Measurements from ENCODE around the gene ADIRF. TPM values are rescaled to one million over a fixed set of nuclear protein-coding genes. Genes with fewer than 3 reads are reported as not detected.

ADIRF gene
- total and polyA plus RNA-seq, 9 of the 15 experiments (the other 6 are each of a cell fraction or from before 2014, with no cell fraction given): 0.08 TPM; not detected in 8

DNA sequence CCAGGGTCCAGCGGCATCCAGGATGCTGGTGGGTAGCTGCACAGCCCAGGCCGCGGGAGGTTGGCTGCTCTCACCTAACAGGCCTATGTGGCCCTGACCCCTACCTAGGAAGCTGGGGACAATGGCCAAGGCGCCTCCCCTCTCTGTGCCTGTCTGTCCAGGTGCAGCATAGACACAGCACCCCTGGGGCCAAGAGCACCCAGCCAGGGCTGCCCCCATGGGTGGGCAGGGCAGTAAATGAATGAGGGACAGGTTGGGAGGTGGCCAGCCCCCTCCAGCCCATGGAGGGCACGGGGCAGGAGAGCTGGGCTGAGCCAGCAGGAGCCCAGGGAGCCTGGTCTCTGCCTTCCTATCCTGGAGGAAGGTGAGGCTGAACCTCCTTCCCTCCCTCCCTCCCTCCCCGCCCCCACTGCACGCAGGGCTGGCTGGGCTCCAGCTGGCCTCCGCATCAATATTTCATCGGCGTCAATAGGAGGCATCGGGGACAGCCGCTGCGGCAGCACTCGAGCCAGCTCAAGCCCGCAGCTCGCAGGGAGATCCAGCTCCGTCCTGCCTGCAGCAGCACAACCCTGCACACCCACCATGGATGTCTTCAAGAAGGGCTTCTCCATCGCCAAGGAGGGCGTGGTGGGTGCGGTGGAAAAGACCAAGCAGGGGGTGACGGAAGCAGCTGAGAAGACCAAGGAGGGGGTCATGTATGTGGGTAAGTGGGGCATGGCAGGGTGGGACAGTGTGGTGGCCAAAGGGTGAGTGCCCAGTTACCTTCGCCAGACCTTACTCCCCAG lies 10.0 kb upstream of the ADIRF start, which contains the start of gene SNCG:
TSS of gene SNCG (plus strand) at position 484 of the 785 bp plus-strand sequence. CDS start at position 583, 99 bp downstream.
- Histone ChIP-seq H3K36me3 (ENCODE audit: control insufficient read depth, insufficient read depth, low read length) (peaks cover 4% of the 10 kb centered on the region; the same call in 2 of the 3 replicates), H3K4me3 (peak within 1 kb of the TSS; percentile 49), H3K79me2 (ENCODE audit: control insufficient read depth, insufficient read depth, low read length) (peaks cover 17% of the 10 kb centered on the region; the same call in 2 of the 3 replicates), H3K4me1 (replicated peaks in 1 of 2; ENCODE audit: control insufficient read depth in 2 of 2, insufficient read depth in 2 of 2, low read length in 2 of 2) (peaks cover 68 to 89% of the 10 kb centered on the region in 2 experiments), H2AFZ (ENCODE audit: low read depth, low read length) (peak within 1 kb of the TSS; percentile 83), H4K20me1 (replicated peaks; ENCODE audit: control insufficient read depth, insufficient read depth, low read length) (no peaks in the 10 kb centered on the region), H3K9ac (ENCODE audit: insufficient read depth in 1 of 2, low read depth in 2 of 2, low read length in 2 of 2) (peak within 1 kb of the TSS; percentile 79 to 90), H3K4me2 (ENCODE audit: insufficient read depth, low read length) (peak within 1 kb of the TSS; percentile 83), H3K9me3 (replicated peaks; ENCODE audit: control insufficient read depth, insufficient read depth, low read depth, low read length) (0 out of 2 replicates have a peak, but pooled peaks cover 3% of the 10 kb centered on the region), H3K27me3 (ENCODE audit: control insufficient read depth in 2 of 2, insufficient read depth in 2 of 2, low read length in 2 of 2) (no peaks in the 10 kb centered on the region), H3K9me1 (ENCODE audit: control insufficient read depth, insufficient read depth, low read length) (no peaks in the 10 kb centered on the region), H3K27ac (ENCODE audit: extremely low read depth, low read depth, low read length) (peak within 1 kb of the TSS; percentile 91)
- WGBS (ENCODE audit: insufficient coverage, low coverage, missing lambda C conversion rate): 9% methylated on average over 8 of the region's 22 CpGs
- intact Hi-C loops (cut with micrococcal nuclease): no loop called here
- ChIA-PET POLR2A (no interaction called here), CTCF (ENCODE audit: low intra/inter-chr PET ratio) (interaction anchor here (4.5 kb wide), 1 partner anchor 19 kb away, joined by 28 read pairs; no protein-coding TSS in a partner anchor)
- peak; percentile 44 for FAIRE-seq
- no TSS peak for BruUV-seq (replicated peaks)
- peak; percentile 54 to 83 (median 57) for DNase-seq (ENCODE audit: extremely low read depth in 1 of 4, low spot score in 3 of 4)
- in situ Hi-C loops (cut with MboI): no loop called here
- ATAC-seq: peak; percentile 18
- TF ChIP-seq KDM1A (IDR thresholded peaks at IDR 0.05): no peak
- no peak for TF ChIP-seq ARNT (IDR thresholded peaks at IDR 0.05)
- TF ChIP-seq CBFA2T3 (IDR thresholded peaks at IDR 0.05): no peak
- no peak for TF ChIP-seq ZC3H8 (IDR thresholded peaks at IDR 0.05)
- TF ChIP-seq, protein P1, sequence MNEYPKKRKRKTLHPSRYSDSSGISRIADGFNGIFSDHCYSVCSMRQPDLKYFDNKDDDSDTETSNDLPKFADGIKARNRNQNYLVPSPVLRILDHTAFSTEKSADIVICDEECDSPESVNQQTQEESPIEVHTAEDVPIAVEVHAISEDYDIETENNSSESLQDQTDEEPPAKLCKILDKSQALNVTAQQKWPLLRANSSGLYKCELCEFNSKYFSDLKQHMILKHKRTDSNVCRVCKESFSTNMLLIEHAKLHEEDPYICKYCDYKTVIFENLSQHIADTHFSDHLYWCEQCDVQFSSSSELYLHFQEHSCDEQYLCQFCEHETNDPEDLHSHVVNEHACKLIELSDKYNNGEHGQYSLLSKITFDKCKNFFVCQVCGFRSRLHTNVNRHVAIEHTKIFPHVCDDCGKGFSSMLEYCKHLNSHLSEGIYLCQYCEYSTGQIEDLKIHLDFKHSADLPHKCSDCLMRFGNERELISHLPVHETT (CRISPR knock-in tag; conservative IDR thresholded peaks at IDR 0.05 in 1 of 2, IDR thresholded peaks at IDR 0.05 in 1 of 2): no peak
- no peak for TF ChIP-seq HNRNPLL (IDR thresholded peaks at IDR 0.05; ENCODE audit: low read depth, low read length, poor library complexity, severe bottlenecking)
- no peak for TF ChIP-seq PBX2 (CRISPR knock-in tag; IDR thresholded peaks at IDR 0.05; ENCODE audit: low read depth)
- no peak; the same call in 1 of the 2 replicates for TF ChIP-seq PBX2 (tag; conservative IDR thresholded peaks at IDR 0.05; ENCODE audit: low read depth)
- no peak for TF ChIP-seq ZNF518B (CRISPR knock-in tag; IDR thresholded peaks at IDR 0.05)
- TF ChIP-seq ETV6 (IDR thresholded peaks at IDR 0.05; ENCODE audit: borderline replicate concordance in 1 of 2, low read depth in 2 of 2, low read length in 1 of 2): no peak
- no peak for TF ChIP-seq ETV6 (CRISPR knock-in tag; IDR thresholded peaks at IDR 0.05; ENCODE audit: borderline replicate concordance)

Measured in K562 (cell line).